ENCODE data around the gene EIF4B. TPM values are rescaled to one million over a fixed set of nuclear protein-coding genes. Genes with fewer than 3 reads are reported as not detected.

Gene EIF4B
- polyA plus RNA-seq, 1 donor: 519 TPM

DNA sequence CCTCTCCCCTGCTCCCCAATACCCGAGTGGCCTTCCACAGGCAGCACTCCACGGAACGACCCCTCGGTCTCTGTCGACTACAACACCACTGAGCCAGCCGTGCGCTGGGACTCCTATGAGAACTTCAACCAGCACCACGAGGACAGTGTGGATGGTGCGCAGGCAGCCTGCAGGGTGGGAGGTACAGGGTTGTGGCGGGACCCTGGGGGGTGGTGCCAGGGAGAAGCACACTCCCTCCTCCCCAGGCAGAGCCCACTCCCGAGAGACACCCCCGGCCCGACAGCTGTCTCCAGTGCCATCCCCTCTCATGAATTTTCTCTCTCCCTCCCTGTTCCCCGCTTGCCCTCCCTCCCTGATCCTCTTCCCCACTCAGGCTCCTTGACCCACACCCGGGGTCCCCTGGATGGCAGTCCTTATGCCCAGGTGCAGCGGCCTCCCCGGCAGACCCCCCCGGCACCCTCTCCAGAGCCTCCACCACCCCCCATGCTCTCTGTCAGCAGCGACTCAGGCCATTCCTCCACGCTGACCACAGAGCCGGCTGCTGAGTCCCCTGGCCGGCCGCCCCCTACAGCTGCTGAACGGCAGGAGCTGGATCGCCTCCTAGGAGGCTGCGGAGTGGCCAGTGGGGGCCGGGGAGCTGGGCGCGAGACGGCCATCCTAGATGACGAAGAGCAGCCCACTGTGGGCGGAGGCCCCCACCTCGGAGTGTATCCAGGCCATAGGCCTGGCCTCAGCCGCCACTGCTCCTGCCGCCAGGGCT, 52.6 kb downstream of the EIF4B start:
- DNase-seq: no peak

GRCh38 chr12:53059434-53060063, 53.3 kb downstream of the EIF4B start:
- no peak for DNase-seq

- no peak for DNase-seq
Measured at GRCh38 chr12:53060064-53060720, 53.9 kb downstream of the EIF4B start.

- no peak for DNase-seq
Measured at GRCh38 chr12:53060721-53061276, 54.5 kb downstream of the EIF4B start.

- DNase-seq: no peak
Measured at GRCh38 chr12:53061404-53062010, 55.3 kb downstream of the EIF4B start.

DNA sequence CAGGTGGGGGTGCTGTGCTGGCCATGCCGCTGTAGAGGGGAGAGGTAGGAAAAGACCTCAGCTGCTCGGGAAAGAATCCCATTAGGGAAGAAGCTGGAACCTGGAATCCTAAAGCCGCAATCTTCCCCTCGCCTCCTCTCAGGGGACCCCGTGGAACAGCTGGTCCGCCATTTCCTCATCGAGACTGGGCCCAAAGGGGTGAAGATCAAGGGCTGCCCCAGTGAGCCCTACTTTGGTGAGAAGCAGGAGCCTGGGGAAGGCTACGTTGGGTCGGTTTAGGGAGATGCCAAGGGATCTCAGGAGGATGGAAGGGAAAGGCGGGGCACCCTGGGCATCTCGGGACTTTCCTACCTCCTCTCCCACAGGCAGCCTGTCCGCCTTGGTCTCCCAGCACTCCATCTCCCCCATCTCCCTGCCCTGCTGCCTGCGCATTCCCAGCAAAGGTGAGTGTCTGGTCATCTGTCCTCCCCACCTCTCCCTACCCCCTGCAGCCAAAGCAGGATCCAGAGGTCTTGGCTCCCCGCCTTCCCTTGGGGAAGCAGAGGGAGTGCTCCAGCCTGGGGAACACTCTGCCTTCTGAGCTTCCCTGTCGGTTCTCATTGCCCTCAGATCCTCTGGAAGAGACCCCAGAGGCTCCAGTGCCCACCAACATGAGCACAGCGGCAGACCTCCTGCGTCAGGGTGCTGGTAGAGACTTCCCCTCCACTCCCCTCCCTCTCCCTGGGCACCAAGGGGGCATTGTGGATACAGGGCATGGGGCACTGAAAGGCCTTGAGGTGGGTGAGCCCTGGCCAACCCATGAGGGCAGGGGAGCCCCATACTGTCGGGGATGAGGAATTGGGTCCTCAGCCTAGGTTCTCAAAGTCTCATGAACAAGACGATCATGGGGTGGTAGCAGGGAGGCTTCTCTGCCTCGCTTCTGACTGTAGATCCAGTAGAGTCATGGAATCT, 56.0 kb downstream of the EIF4B start:
- no peak for DNase-seq

- DNase-seq: no peak
Measured at GRCh38 chr12:53062977-53063707, 56.9 kb downstream of the EIF4B start.

- no peak for DNase-seq
Measured at GRCh38 chr12:53063708-53064612, 57.7 kb downstream of the EIF4B start.

DNA sequence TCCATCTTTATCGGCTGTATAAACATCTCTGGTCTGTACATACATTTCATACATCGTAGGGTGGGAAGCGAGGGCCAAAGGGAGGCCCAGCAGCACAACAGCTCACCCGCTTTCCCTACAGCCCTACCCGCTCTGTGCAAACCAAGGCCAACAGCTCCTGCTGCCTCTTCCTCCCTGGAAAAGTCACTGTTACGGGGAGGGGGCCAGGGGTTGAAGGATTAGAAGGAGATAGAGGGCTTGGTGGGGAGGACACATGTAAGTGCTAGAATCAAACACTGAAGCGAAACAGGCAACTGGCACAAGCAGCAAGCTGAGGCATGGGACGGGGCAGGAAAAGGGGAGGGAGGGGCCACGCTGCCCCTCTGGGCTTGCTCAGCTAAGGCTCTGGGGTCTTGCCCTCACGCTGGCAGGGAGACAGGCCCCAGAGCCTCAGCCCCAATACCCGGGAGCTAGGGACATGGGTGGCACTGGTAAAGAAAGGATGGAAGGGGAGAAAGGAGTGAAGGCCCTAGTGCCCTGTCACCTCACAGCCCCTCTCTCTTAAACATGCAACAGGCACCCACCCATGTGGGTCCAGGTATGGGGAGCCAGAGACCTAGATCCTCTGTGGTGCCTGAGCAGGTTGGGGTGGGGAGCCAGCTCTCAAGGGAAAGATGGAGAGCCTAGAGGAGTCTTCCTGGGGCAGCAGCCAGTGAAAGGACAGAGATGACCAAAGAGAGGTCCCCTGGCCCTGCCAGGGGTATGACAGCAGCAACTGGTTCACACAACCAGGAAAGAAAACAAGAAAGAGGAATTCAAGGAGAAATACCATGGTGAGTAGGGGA, 58.6 kb downstream of the EIF4B start:
- no peak for DNase-seq

DNA sequence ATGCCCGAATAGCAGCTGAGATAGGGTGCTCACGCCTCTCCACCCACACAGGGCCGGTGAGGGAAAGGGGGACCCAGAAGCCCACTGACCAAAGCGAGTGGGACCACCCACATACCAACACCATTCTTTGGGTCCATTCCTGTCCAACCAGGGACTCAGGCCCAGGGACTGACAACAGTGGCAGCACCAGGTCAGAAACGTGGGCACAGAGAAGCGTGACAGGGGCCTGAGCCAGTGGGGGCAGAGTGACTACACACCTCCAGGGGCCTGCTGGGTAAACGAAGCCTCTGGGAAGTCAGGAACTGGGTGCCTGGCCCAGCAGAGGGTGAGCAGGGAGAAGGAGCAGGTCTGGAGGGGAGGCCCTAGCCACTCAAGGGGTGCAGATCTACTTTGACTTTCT, 59.2 kb downstream of the EIF4B start:
- no peak for DNase-seq

GRCh38 chr12:53065975-53066931, 60.0 kb downstream of the EIF4B start:
- DNase-seq: peak; percentile 62

- no peak for DNase-seq
Measured at GRCh38 chr12:53067074-53067992, 61.1 kb downstream of the EIF4B start.

GRCh38 chr12:53067993-53068770, 61.9 kb downstream of the EIF4B start:
- no peak for DNase-seq

DNA sequence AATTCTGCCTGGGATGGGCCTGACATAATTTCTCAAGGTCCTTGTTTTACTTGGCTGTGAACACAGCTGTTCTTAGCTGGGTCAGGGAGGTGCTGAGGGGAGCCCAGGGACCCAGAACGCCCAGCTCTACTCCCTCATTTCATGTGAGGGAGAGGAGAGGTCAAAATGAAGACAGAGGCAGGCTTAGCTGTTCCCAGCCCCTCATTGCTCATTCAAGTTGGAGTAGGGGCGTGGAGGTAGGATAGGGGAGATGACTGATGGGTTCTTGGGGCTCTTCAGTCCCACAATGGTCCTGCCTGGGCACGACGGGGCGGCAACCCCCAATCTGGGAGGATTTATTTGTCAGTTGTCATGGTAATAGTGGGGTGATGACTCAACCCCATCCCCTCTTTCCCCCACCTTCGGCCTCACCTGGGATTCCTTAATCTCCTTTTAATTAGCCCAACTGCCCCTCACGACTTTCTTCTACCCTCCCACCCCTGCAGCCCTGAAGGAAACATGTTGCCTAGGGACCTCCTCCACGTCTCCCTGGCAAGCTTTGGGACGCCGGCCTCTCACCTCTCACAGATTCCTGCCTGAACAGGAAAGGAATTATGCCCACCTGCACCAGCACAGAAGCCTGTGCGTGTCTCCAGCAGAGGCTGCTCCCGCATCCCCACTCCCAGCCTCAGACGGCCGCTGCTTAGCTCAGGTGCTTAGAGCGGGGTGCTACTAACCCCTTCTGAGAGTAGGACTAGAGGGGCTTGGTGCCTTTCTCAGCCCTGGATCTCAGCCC, 62.7 kb downstream of the EIF4B start:
- no peak for DNase-seq

Measured in left kidney (tissue), 2 donors.